Erythroblast (primary cell): ENCODE data around the gene CFAP61.

ENCODE experiments used
- GATA1 ChIP-seq: IDR thresholded peaks from 2 replicates; pipeline ENCODE4 v1.6.1; 2011; ENCODE audit warnings: low read depth, mild to moderate bottlenecking, control low read depth, low read length, moderate library complexity
- POLR2A ChIP-seq: IDR thresholded peaks from 2 replicates; pipeline ENCODE4 v1.6.1; 2011; ENCODE audit warnings: mild to moderate bottlenecking, low read length

DNA sequence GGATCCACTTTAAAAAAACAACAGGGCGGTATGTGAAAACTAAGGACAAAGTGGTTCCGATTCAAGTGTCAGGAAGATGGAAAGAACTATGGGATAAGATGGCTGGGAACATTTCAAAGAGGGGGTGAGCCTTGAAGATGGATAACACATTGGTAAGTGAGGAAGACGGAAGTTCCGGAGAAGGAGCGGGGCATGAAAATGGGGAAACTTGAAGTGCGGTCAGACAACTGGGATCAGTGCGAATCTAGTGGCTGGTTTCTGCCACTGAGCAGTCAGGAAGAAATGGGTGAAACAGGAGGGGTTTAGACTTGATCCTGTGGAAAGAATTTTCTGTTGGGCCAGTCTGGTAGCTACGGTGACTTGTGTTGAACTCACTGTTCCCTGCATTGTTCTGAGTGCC lies 34.0 kb upstream of the CFAP61 start:
- TF ChIP-seq POLR2A (no peak), GATA1 (no peak)
